Posterior cingulate gyrus (tissue), 11 donors: ENCODE data around the gene MYRFL.
"Not testable (repeated sequence)": the region's sequence is repeated elsewhere in the genome, so short reads cannot be mapped to it uniquely, and the experiment has no call there.

Experiments
- DNase-seq, 10 donors: peaks; one replicate each; pipeline versions ENCODE4 v3.0.0 to v3.0.0-alpha.2; 2020 to 2021; ENCODE audit warnings: mixed read lengths in 3 of 10
- intact Hi-C: fragments of 100-400 bp; cut with DNase I; formaldehyde crosslinking; loops from one replicate; pipeline ENCODE4 v1.15.1; 2023

Gene MYRFL

GRCh38 chr12:69837657-69838415 lies 12.8 kb downstream of the MYRFL start:
- intact Hi-C loops: loop anchor here (10.0 kb wide), 1 partner anchor 103 kb away; the partner anchor contains the start of gene RAB3IP

GRCh38 chr12:69840727-69841126 lies 15.7 kb downstream of the MYRFL start:
- no peak for DNase-seq

More at GRCh38 chr12:69837657-69838415, 12.8 kb downstream of the MYRFL start:
- DNase-seq: no peak

GRCh38 chr12:69843608-69844007 lies 18.6 kb downstream of the MYRFL start:
- intact Hi-C loops: no loop called here

More at GRCh38 chr12:69840727-69841126, 15.7 kb downstream of the MYRFL start:
- intact Hi-C loops: no loop called here

DNA sequence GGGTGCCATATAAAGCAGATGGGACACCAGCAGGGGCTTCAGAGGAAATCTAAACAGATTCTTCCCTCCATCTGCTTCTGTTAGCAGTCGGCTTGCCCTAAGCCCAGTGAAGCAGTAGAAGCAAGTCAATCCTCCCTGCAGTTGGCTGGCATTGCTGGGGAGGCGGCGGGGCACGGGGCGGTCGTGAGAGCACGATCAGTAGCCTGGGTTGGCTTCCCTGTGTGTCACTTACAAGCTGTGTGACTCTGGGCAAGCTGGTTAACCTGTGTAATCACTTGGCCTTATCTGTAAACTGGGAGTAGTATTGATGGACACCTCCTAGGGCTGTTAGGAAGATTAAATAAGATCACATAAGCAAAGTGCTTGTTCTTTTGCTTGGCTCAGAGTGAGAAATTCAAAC lies 19.4 kb downstream of the MYRFL start:
- peak in 1 of 10 donors; percentile 67 for DNase-seq
- intact Hi-C loops: no loop called here

More at GRCh38 chr12:69843608-69844007, 18.6 kb downstream of the MYRFL start:
- peak in 1 of 10 donors; percentile 74 for DNase-seq

DNA sequence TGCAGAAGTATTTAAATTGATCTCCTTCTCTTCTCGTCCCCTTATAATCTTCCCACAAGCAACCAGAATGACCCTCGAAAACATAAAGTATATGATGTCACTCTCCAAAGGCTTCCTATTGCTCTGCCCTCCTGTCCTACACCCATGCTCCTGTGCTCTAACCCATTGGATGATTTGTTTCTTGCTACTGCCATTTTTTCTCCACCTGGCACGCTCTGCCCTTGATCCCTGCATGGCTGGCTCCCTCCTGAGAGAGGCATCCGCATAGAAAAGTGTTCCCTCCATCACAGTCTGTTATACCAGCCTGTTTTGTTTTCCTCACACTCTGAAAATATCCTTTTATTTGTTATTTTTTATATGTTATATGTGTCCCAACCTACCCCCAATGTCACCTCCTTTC lies 19.8 kb downstream of the MYRFL start:
- DNase-seq: no peak
- intact Hi-C loops: no loop called here

DNA sequence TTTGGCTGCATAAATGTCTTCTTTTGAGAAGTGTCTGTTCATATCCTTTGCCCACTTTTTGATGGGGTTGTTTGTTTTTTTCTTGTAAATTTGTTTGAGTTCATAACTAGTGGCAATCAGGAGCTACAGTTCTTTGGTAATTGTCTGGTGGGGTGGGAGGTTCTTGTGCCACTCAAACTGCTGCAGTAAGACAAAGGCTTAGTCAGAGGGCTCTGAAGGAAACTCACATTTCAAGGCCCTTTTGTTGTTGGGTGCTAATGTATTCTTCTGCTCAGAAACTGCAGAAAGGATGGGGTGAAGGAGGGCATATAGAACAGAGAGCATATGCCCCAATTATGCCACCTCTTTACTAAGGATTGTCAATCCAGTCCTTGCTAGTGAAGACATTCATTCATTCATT lies 21.9 kb downstream of the MYRFL start:
- intact Hi-C loops: no loop called here
- DNase-seq: peak in 1 of 10 donors; percentile 16

DNA sequence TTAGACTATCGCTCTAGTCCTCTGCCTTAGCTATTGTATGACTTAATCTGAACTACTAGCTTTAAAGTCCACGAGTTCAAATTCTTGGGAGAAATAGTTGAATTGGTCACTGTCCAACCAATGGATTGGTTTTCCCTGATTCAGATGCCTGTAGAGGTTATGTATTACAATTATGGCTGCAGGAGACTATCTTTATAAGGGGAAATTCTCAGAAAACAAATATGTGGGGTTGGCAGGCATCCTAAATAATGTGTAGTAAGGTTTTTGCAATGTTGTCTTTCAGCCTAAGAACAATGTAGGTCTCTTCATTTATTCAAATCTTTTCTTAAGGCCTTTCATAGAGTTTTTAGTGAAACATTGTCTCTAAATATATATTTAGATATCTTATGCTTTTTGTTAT lies 26.9 kb downstream of the MYRFL start:
- intact Hi-C loops: no loop called here
- no peak for DNase-seq

DNA sequence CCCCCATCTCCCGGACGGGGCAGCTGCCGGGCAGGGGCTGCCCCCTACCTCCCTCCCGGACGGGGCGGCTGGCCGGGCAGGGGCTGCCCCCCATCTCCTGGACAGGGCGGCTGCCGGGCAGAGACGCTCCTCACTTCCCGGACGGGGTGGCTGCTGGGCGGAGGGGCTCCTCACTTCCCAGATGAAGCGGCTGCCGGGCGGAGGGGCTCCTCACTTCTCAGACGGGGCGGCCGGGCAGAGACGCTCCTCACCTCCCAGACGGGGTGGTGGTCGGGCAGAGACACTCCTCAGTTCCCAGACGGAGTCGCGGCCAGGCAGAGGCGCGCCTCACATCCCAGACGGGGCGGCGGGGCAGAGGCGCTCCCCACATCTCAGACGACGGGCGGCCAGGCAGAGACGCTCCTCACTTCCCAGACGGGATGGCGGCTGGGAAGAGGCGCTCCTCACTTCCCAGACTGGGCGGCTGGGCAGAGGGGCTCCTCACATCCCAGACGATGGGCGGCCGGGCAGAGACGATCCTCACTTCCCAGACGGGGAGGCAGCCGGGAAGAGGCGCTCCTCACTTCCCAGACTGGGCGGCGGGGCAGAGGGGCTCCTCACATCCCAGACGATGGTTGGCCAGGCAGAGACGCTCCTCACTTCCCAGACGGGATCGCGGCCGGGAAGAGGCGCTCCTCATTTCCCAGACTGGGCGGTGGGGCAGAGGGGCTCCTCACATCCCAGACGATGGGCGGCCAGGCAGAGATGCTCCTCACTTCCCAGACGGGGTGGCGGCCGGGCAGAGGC lies 28.3 kb downstream of the MYRFL start:
- intact Hi-C loops: not testable (repeated sequence)
- DNase-seq: peak in 2 of 10 donors; percentile 74 to 77

- DNase-seq: no peak
- intact Hi-C loops: no loop called here
Measured at GRCh38 chr12:69866698-69867097, 41.7 kb downstream of the MYRFL start.

DNA sequence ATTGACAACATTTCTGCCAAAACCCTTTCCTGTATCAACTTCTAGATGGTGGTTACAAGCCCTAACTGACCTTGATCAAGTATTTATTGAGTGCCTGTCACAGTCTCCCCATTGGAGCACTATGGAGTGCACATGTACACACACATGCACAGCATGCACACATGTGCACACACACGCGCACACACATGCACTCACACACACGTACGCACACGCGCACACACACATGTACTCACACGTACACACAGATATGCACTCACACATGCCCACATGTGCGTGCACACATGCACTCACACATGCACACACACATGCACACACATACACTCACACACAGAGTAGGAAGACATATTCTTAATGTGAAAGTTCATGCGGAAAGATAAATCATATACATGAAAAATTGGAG lies 43.7 kb downstream of the MYRFL start:
- no peak for DNase-seq
- intact Hi-C loops: no loop called here

DNA sequence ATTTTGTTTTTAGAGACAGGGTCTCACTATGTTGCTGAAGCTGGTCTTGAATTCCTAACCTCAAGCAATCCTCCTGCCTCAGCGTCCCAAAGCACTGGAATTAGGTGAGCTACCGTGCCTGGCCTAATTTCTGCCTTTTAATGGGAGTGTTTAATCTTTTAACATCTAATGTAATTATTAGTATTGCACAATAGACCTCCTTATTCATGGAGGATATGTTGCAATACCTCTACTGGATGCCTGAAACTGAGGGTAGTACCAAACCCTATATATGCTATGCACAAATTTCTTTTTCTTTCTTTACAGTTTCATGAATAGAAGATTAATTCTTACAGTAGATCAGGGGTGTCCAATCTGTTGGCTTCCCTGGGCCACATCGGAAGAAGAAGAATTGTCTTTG lies 47.8 kb downstream of the MYRFL start:
- no peak for DNase-seq

DNA sequence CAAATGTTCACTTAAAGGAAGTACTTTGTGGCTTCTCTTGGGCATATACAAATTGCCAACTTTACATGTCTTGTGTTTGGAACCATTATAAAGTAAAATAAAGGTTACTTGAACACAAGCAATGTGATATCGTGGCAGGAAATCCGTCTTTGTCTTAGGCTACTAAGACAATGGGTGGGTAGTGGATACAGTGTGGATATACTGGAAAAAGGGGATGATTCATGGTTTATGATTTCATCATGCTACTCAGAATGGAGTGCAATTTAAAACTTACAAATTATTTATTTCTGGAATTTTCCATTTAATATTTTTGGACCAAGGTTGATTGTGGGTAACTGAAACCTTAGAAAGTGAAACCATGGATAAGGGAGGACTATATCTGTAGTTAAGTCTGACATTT lies 48.4 kb downstream of the MYRFL start:
- intact Hi-C loops: no loop called here
- no peak for DNase-seq

More for the DNA sequence above, 47.8 kb downstream of the MYRFL start:
- intact Hi-C loops: no loop called here

- no peak for DNase-seq
- intact Hi-C loops: loop anchor here (5.0 kb wide), 1 partner anchor 843 kb away; no protein-coding TSS in a partner anchor
Measured at GRCh38 chr12:69874606-69875005, 49.6 kb downstream of the MYRFL start.

- intact Hi-C loops: loop anchor here (5.0 kb wide), 1 partner anchor 842 kb away; no protein-coding TSS in a partner anchor
- no peak for DNase-seq
Measured at GRCh38 chr12:69875416-69875935, 50.4 kb downstream of the MYRFL start.

DNA sequence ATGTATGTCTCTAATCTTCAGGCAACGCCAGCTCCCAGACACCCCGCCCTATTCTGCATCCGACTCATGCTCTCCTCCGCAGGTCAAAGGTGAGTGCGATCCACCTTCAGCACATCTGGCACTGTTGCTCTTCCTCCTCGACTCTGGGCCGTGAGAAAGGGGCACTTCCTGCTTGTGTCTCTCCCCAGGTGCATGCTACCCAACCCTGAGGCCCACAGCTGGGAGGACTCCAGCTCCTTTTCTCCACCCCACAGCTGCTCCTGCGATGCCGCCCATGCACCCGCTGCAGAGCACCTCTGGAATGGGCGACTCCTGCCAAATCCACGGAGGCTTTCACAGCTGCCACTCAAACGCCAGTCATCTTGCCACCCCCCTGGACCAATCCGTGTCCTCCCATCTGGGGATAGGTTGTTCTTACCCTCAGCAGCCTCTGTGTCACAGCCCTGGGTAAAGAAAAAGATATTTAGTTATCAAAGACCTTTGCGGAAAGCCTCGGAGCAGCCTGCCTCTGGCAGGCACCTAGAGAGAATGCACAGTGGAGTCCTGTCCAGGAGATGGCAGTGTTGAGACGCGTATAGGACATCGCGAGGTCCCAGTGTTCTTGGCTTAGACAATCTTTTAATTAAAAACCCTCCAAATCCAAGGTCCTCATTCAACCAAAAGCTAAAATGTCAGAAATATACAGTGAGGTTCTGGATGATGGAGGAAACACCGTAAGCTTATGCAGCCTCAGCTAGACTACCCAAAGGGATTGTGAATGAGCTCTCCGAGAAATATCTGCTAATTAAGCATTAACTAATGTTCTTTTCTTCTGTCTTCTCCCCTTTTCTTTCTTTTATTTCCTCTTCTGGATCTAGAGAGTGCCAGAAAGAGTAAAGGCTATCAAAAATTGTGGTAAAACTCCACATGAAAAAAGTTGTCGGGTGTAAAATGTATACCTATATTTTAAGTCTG lies 54.3 kb downstream of the MYRFL start:
- peak; percentile 43 to 95 (median 80) for DNase-seq
- intact Hi-C loops: loop anchor here (1.0 to 5.0 kb wide), 3 partner anchors 698 to 852 kb away; no protein-coding TSS in a partner anchor

DNA sequence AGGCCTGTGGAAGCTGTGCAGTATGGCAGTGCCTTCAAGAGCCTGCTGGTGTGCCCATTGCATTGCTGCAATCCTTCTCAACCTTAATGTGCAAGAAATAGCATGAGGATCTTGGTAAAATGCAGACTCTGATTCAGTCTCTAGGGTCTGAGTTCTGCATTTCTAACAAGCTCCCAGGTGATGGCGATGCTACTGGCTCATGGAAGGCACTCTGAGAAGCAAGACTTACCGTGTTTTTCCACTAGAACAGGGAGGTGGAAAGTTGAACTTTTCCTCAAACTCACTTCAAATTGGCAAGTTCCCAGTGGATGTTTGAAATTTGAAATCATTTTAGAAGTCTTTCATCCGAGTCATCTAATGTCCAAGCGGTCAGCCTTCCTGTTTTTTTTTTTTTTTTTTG lies 55.5 kb downstream of the MYRFL start:
- DNase-seq: no peak
- intact Hi-C loops: loop anchor here (10.0 kb wide), 1 partner anchor 974 kb away; no protein-coding TSS in a partner anchor

GRCh38 chr12:69881771-69882170 lies 56.7 kb downstream of the MYRFL start:
- intact Hi-C loops: loop anchor here (10.0 kb wide), 1 partner anchor 973 kb away; no protein-coding TSS in a partner anchor
- DNase-seq: peak in 1 of 10 donors; percentile 22

DNA sequence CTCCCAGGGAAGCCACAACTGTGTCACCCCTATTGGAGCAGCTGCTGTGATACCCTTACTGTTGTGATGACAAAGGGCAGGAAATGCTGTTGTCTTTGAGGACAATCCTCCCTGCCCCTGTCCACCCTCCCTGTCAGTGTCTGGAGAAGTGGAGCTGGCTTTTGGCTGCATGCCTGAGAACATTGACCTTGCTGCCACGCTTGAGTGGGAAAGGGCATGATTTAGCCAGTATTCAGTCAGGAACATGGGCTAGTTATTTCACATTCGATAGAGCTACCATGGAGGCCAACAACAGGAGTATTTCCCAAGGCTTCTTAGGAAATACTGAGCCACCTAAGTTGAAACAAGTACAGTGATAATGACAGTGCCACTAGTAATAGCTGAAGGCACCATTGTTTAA lies 59.4 kb downstream of the MYRFL start:
- intact Hi-C loops: loop anchor here (10.0 kb wide), 1 partner anchor 970 kb away; no protein-coding TSS in a partner anchor
- no peak for DNase-seq

GRCh38 chr12:69885658-69886057 lies 60.6 kb downstream of the MYRFL start:
- intact Hi-C loops: loop anchor here (10.0 kb wide), 1 partner anchor 969 kb away; no protein-coding TSS in a partner anchor
- no peak for DNase-seq

DNA sequence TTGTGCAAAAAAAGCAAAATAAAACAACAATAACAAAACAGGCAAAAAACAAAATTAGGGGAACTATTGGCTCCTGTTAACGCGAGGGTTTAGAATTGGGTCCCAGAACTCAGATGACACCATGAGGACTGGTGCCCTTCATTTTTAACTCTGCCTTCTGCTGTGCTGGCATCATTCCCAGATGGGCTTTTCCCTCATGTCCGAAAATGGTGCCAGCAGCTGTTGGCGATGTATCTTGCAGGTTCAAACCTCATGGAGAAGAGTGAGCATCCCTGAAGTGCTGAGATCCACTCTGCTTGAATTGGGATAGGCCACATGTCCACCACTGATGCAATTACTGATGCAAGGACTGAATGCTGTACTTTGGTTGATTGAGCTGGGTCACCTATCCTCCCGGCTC lies 61.1 kb downstream of the MYRFL start:
- intact Hi-C loops: loop anchor here (10.0 kb wide), 1 partner anchor 969 kb away; no protein-coding TSS in a partner anchor
- no peak for DNase-seq
